HG03354 (cell line): ENCODE measurements around the gene OR10G7.

Experiments
- ATAC-seq: cut with Tn5 transposase; IDR thresholded peaks from one replicate; pipeline ENCODE4 v1.9.1; 2021; ENCODE audit warnings: mild to moderate bottlenecking; ENCODE audit not compliant: unreplicated experiment, poor library complexity, severe bottlenecking

OR10G7 gene

DNA sequence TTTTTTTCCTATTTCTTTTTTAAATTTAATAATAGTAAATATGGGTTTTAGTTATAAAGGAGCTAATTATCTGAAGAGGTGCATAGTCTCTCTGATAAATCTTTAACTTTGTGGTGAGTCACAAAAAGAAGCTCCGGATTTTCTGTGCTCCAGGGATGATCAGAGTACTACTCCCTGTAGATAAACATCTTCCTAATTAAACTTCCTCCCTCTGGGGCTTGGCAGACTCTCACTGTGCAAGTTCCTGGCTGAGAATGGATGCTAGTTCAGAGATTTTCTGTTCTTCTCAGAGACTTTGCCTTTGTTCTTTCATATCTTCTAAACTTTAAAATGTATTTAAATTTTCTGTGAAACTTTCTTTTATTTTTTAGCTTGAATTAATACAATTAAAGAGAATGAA lies at the start of gene OR10G7:
TSS of gene OR10G7 (minus strand) at position 72 of the 400 bp plus-strand sequence. CDS start 2,324 bp downstream, outside the sequence.
- no peak for ATAC-seq

- no peak for ATAC-seq
Observed at GRCh38 chr11:124085997-124086846, 45.1 kb upstream of the OR10G7 start.

- no peak for ATAC-seq
Observed at GRCh38 chr11:124085583-124085982, 44.5 kb upstream of the OR10G7 start.

DNA sequence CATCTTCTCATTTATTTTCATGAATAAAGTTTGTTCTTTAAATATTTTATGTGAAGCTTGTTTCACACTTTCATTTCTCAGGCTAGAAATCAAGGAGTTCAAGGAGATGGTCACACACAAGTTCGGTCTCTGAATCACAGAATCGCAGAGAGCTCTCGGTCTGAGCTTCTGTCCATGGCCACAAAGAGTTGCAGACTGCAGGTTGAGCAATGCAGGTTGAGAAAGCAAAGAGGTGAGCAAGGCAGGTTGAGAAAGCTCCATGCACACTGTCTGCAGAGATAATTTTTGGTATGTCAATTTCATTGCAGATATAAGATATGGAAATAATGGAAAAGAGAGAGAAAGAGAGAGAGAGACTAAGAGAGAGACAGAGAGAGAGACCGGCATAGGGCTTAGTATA lies 41.2 kb upstream of the OR10G7 start:
- ATAC-seq: no peak

DNA sequence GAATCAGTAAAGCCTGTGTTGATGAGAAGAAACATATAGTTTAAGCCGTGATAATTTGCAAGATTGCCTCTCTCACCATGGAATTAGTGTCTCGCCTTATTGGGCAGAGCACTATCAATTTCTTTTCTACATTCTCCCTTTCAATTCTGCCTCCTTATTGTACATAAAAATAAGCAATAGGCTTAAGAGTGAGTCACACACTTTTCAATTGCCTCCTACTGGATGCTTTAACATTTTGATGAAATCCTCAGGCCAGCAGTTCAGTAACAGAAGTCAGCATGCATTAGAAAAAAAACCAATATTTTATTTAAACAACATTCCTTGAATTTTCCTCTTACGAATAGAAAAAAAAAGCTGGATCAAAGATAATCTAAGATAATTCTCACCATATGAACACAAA lies 40.4 kb upstream of the OR10G7 start:
- ATAC-seq: no peak

GRCh38 chr11:124080327-124081001 lies 39.3 kb upstream of the OR10G7 start:
- no peak for ATAC-seq

DNA sequence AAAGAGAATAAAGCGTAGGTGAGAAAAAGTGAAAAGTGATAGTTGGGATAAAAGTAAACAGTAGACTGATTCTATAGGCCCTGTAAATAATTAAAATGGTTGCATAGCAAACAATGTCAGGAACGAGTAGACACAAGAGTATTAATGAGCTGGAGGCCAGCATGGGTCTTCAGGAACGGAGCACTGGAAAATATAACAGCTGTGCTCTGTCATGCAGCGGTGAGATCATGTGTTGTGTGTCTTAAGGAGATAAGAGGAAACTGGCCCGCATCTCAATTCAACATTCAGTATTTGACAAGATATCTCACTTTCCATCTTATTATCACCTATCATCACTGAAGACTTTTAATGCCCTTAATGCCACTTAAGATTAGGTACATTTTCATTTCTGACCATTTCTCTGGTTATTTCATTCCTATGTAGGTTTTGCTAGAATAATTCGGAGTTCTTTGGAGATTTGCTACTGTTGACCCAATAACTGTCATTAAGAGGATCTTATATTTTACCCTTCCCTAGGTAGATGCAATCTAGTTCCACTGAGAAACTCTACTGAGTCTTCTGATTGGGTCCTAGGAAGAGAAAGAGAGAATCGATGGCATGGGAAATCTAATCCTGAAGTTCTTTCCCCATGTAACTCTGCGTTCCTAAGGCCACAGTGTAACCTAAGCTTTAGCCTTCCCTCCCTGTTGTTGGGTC lies 38.7 kb upstream of the OR10G7 start:
- no peak for ATAC-seq

DNA sequence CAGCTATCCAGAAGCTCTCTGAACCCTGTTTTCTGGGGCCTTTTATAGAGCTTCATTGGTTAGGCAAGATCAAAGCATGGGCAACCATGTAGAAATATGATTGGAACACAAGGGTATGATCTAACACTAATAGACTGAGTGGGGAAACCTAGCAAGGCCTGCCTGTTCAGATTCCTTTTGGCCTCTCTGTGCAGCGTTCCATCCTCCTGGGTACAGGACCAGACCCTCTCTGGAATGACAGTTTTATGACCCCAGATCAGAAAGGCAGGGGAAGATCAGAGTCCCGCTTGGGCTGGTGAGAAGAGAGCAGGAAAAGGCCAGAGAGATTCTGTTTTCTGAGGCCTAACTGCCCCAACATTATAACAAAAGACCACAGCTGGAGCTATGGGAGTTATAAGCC lies 37.5 kb upstream of the OR10G7 start:
- no peak for ATAC-seq

DNA sequence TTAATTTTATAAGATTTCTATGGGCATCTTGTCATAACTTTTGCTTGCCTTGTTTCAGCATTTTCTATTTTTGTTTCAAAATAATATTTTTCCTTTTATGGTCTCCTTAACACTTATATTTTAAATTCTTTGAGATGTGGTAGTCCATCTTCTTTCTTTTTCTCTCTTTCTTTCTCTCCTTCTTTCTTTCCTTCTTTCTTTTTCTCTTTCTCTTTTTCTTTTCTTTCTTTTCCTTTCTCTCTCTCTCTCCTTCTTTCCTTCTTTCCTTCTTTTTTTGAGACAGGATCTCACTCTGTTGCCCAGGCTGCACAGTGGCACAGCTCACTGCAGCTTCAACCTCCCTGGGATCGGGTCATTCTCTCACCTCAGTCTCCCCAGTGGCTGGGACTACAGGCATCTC lies 36.1 kb upstream of the OR10G7 start:
- no peak for ATAC-seq

DNA sequence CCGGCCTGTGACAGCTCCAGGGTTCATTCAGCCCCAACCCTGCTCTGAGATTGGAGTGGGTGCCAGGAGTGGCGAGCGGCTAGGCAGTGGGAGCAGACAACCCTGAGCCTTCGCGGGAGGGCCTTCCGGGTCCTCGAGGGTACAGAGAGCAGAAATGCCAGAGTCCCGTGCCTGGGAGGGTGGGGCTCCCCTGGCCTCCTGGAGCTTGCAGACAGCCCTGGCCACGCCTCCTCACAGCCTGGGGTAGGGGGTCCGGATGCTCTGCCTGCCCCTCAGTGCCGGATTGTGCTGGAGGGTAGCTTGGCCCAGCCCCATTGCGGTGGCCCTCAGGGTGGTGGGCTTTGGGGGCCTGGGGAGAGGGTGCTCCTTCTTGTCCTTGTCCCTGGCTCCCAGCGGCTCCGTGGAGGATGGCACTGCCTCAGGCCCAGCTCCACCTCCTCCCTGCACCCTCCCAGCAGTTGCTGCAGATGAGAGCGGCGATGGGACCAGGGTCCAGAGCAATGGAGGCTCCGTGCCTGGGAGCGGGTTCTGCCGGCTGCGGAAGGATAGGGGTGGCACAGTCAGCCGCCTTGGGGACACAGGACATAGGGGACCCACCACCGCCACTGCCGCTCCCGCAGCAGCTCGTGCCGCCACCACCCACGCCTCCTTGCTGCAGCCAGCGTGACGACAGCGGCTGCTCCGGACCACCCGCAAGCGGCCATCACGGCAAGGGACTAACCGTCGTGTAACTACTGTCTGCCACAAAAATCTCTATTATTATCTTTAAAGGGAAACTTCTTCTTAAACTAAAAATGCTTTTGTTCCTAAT lies 34.9 kb upstream of the OR10G7 start:
- ATAC-seq: peak; percentile 76

DNA sequence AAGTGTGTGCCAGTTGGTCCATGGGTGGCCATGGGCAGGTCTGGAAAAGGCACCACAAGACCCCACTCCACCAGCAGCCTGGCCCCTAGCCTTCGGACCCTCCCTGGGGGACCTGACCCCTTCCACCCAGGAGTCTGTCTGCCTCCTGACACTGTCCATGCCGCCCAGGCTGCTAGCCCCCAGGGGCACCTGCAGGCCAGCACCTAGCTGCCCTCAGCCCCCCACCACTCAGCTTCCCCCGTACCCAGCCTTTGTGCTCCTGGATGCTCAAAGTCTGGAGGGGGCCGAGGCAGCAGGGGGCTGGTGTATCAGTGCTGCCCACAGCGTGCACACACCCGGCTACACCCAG lies 34.3 kb upstream of the OR10G7 start:
- ATAC-seq: no peak

DNA sequence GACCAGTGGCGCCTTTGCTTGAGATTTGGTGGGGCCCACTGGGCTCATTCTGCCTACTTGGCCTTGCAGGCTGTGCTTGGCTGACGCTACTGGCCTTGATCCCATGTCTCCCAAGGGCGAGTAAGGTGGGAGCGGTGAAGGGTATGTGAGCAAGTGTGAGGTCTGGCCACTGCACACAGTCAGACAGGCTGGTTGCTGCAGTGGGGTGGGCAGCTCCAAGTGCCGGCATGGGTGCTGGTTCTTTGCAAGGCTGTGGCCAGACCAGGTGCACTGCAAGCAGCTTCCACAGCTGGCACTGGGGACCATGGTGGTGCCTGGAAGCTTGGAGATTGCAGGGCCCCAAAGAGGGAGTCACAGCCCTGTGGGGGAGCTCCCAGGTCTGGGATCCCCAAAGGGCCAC lies 33.4 kb upstream of the OR10G7 start:
- ATAC-seq: no peak

DNA sequence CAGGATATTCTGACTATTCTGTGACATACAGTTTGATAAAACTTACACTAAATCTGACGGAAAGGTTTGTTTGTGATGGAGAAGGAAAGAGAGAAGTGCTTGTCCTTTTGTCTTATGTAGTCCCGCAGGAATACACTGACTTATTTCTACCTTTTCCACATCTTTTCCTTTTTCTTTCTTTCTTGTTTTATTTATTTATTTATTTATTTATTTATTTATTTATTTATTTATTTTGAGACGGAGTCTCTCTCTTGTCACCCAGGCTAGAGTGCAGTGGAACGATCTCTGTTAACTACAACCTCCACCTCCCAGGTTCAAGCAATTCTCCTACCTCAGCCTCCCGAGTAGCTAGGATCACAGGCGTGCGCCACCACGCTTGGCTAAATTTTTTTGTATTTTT lies 31.0 kb upstream of the OR10G7 start:
- ATAC-seq: no peak

DNA sequence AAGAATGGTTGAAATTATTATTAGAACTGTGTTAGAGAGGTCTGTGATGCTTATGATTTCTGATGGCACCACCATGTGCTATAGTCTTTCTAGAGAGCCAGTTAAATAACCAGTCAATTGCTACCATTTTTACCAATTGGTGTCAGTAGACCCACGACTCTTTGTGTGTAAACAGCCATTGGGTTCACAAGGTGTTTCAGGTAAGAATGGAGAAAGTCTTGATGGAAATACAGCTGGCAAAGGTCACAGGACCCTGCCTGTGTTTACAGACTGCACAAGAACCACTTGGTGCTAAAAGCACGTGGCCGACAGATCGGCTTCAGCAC lies 30.5 kb upstream of the OR10G7 start:
- ATAC-seq: no peak

GRCh38 chr11:124070915-124071622 lies 29.9 kb upstream of the OR10G7 start:
- peak; percentile 89 for ATAC-seq

GRCh38 chr11:124069429-124070401 lies 28.6 kb upstream of the OR10G7 start:
- peak; percentile 86 for ATAC-seq

DNA sequence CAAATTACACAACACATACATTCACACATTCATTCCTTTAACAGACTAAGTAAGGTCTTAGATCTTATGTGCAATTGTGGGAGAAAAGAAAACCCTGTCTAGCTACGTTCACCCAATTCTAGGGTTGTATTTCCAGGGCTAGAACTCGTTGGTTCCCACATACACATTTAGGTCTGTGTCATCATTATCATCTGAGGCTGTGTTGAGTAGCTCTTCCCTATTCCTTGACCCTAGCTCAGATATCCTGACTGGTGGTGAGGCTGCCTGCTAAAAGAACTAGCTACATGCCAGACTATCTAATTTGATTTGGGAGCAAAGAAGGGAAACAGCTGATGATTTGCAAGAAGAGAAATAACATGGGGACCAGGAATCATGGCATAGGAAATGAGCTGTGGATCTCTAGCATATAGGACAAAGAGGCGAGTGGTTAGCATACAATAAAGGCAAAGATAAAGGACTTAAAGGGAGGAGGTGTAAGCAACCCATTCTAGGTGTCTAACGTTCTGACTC lies 27.5 kb upstream of the OR10G7 start:
- no peak for ATAC-seq

DNA sequence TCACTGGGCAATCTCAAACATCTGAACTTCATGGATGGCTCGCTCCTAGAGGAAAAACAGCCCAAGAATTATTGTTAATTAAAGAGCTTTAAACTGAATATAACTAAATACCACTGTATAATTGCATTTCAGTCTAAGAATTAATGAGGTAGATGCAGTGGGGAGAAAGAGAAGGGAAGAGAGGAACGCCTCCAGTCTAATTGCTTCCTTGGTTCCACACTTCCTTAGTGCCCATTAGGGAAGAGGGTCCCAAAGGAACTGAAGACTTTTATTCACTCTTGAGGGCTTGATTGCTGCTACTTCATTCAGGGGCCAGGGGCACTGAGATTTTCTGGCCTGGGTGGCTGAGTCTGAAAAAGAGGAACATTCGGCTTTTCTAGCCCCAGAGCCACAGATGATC lies 11.8 kb upstream of the OR10G7 start:
- no peak for ATAC-seq
